ENCODE measurements around the gene PRPF38B. TPM values are rescaled to one million over a fixed set of nuclear protein-coding genes. Genes with fewer than 3 reads are reported as not detected.

The PRPF38B gene
- total and polyA plus RNA-seq, 2 experiments from 2014 or later, result 40.5 to 86.4 TPM

DNA sequence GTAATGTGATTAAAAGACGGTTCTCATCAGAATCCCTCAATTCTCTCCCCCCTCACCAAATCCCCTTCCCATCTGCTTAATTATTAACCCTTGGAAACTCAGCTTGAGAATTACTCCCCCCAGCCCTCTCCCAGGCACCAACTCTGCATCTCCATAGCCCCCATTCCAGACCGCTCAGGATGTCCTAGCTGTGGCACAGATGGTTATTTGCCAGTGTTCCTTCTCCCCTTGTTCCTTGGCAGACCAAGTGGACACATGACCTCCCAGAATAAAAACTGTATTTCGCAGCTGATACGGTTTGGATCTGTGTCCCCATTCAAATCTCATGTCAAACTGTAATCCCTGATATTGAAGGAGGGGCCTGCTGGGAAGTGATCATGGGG is 45.9 kb upstream of the PRPF38B start:
- ATAC-seq (no peak), DNase-seq (ENCODE audit: low spot score) (no peak)
- Histone ChIP-seq H2AFZ (no peak overlapping the region), H3F3A (replicated peaks; ENCODE audit: low read depth) (no peaks in the 10 kb centered on the region), H3K27ac (ENCODE audit: low read depth) (no peak overlapping the region), H3K4me3 (no peak overlapping the region), H3K27me3 (ENCODE audit: insufficient read depth) (no peaks in the 10 kb centered on the region), H3K9me2 (ENCODE audit: insufficient read depth) (no peaks in the 10 kb centered on the region), H3K36me3 (ENCODE audit: insufficient read depth) (no peaks in the 10 kb centered on the region), H3K4me2 (no peak overlapping the region; the same call in 1 of the 2 replicates), H3K4me1 (ENCODE audit: insufficient read depth) (no peaks in the 10 kb centered on the region), H4K20me1 (replicated peaks; ENCODE audit: insufficient read depth) (no peaks in the 10 kb centered on the region), H3K79me2 (replicated peaks; ENCODE audit: insufficient read depth) (no peaks in the 10 kb centered on the region)
- H3K9me3 Mint-ChIP-seq, result no peaks in the 10 kb centered on the region
- TF ChIP-seq EZH2phosphoT487 (IDR thresholded peaks at IDR 0.05; ENCODE audit: unreplicated experiment) (no peak), JUNB (IDR thresholded peaks at IDR 0.05; ENCODE audit: unreplicated experiment) (no peak), ZNF331 (CRISPR knock-in tag; IDR thresholded peaks at IDR 0.05; ENCODE audit: low read depth) (no peak), ZNF114 (CRISPR knock-in tag; IDR thresholded peaks at IDR 0.05) (no peak), NANOG (IDR thresholded peaks at IDR 0.05; ENCODE audit: borderline replicate concordance) (no peak), POLR2AphosphoS5 (IDR thresholded peaks at IDR 0.05; ENCODE audit: low read depth) (no peak), STAT1 (IDR thresholded peaks at IDR 0.05; ENCODE audit: unreplicated experiment) (no peak), EZH2 (IDR thresholded peaks at IDR 0.05; ENCODE audit: low read depth, unreplicated experiment) (no peak), CTCF (conservative IDR thresholded peaks at IDR 0.05; ENCODE audit: low read depth in 2 of 2) (no peak), CREB1 (CRISPR knock-in tag; IDR thresholded peaks at IDR 0.05; ENCODE audit: low read depth) (no peak)
- TF ChIP-seq, protein P1, sequence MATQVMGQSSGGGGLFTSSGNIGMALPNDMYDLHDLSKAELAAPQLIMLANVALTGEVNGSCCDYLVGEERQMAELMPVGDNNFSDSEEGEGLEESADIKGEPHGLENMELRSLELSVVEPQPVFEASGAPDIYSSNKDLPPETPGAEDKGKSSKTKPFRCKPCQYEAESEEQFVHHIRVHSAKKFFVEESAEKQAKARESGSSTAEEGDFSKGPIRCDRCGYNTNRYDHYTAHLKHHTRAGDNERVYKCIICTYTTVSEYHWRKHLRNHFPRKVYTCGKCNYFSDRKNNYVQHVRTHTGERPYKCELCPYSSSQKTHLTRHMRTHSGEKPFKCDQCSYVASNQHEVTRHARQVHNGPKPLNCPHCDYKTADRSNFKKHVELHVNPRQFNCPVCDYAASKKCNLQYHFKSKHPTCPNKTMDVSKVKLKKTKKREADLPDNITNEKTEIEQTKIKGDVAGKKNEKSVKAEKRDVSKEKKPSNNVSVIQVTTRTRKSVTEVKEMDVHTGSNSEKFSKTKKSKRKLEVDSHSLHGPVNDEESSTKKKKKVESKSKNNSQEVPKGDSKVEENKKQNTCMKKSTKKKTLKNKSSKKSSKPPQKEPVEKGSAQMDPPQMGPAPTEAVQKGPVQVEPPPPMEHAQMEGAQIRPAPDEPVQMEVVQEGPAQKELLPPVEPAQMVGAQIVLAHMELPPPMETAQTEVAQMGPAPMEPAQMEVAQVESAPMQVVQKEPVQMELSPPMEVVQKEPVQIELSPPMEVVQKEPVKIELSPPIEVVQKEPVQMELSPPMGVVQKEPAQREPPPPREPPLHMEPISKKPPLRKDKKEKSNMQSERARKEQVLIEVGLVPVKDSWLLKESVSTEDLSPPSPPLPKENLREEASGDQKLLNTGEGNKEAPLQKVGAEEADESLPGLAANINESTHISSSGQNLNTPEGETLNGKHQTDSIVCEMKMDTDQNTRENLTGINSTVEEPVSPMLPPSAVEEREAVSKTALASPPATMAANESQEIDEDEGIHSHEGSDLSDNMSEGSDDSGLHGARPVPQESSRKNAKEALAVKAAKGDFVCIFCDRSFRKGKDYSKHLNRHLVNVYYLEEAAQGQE (IDR thresholded peaks at IDR 0.05; ENCODE audit: unreplicated experiment), result no peak
- TF ChIP-seq, protein P2, sequence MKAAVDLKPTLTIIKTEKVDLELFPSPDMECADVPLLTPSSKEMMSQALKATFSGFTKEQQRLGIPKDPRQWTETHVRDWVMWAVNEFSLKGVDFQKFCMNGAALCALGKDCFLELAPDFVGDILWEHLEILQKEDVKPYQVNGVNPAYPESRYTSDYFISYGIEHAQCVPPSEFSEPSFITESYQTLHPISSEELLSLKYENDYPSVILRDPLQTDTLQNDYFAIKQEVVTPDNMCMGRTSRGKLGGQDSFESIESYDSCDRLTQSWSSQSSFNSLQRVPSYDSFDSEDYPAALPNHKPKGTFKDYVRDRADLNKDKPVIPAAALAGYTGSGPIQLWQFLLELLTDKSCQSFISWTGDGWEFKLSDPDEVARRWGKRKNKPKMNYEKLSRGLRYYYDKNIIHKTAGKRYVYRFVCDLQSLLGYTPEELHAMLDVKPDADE (IDR thresholded peaks at IDR 0.05), result no peak
- TF ChIP-seq, protein P3, sequence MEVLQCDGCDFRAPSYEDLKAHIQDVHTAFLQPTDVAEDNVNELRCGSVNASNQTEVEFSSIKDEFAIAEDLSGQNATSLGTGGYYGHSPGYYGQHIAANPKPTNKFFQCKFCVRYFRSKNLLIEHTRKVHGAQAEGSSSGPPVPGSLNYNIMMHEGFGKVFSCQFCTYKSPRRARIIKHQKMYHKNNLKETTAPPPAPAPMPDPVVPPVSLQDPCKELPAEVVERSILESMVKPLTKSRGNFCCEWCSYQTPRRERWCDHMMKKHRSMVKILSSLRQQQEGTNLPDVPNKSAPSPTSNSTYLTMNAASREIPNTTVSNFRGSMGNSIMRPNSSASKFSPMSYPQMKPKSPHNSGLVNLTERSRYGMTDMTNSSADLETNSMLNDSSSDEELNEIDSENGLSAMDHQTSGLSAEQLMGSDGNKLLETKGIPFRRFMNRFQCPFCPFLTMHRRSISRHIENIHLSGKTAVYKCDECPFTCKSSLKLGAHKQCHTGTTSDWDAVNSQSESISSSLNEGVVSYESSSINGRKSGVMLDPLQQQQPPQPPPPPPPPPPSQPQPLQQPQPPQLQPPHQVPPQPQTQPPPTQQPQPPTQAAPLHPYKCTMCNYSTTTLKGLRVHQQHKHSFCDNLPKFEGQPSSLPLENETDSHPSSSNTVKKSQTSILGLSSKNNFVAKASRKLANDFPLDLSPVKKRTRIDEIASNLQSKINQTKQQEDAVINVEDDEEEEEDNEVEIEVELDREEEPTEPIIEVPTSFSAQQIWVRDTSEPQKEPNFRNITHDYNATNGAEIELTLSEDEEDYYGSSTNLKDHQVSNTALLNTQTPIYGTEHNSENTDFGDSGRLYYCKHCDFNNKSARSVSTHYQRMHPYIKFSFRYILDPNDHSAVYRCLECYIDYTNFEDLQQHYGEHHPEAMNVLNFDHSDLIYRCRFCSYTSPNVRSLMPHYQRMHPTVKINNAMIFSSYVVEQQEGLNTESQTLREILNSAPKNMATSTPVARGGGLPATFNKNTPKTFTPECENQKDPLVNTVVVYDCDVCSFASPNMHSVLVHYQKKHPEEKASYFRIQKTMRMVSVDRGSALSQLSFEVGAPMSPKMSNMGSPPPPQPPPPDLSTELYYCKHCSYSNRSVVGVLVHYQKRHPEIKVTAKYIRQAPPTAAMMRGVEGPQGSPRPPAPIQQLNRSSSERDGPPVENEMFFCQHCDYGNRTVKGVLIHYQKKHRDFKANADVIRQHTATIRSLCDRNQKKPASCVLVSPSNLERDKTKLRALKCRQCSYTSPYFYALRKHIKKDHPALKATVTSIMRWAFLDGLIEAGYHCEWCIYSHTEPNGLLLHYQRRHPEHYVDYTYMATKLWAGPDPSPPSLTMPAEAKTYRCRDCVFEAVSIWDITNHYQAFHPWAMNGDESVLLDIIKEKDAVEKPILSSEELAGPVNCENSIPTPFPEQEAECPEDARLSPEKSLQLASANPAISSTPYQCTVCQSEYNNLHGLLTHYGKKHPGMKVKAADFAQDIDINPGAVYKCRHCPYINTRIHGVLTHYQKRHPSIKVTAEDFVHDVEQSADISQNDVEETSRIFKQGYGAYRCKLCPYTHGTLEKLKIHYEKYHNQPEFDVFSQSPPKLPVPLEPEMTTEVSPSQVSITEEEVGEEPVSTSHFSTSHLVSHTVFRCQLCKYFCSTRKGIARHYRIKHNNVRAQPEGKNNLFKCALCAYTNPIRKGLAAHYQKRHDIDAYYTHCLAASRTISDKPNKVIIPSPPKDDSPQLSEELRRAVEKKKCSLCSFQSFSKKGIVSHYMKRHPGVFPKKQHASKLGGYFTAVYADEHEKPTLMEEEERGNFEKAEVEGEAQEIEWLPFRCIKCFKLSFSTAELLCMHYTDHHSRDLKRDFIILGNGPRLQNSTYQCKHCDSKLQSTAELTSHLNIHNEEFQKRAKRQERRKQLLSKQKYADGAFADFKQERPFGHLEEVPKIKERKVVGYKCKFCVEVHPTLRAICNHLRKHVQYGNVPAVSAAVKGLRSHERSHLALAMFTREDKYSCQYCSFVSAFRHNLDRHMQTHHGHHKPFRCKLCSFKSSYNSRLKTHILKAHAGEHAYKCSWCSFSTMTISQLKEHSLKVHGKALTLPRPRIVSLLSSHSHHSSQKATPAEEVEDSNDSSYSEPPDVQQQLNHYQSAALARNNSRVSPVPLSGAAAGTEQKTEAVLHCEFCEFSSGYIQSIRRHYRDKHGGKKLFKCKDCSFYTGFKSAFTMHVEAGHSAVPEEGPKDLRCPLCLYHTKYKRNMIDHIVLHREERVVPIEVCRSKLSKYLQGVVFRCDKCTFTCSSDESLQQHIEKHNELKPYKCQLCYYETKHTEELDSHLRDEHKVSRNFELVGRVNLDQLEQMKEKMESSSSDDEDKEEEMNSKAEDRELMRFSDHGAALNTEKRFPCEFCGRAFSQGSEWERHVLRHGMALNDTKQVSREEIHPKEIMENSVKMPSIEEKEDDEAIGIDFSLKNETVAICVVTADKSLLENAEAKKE (CRISPR knock-in tag; IDR thresholded peaks at IDR 0.05), result no peak
- no peaks in the 10 kb centered on the region for H3K36me3 Mint-ChIP-seq (ENCODE audit: low read depth)
- no peak overlapping the region for H3K27ac Mint-ChIP-seq
- peaks cover 2% of the 10 kb centered on the region for H3K27me3 Mint-ChIP-seq (ENCODE audit: insufficient read depth, low read depth, poor library complexity)
- peaks cover 9% of the 10 kb centered on the region for H3K4me1 Mint-ChIP-seq
- H3K4me3 Mint-ChIP-seq, result no peak overlapping the region
